Measurements from ENCODE around the gene STOM.

STOM gene

DNA sequence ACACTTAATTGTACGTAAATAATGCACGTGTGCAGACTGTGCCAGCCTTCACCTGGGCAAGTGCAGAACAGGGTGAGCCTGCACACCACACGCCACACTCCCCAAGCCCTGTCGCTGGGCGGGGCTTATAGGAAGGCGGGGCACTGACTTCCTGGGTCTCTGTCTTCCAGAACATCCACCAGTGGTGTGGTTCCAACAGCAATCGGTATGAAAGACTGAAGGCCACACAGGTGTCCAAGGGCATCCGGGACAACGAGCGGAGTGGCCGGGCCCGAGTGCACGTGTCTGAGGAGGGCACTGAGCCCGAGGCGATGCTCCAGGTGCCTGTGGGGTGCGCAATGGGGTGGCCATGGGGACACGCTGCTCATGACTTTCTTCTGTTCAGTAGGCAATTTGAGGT is 57.9 kb downstream of the STOM start:
- Histone ChIP-seq H3K27ac (ENCODE audit: low read depth, low read length) (no peak overlapping the region), H3K9ac (ENCODE audit: low read depth in 1 of 2, low read length in 2 of 2) (no peak overlapping the region), H3K9me3 (ENCODE audit: control insufficient read depth in 1 of 2, low read length in 2 of 2) (no peaks in the 10 kb centered on the region), H3K36me3 (ENCODE audit: control insufficient read depth in 1 of 2, insufficient read depth in 2 of 2, low read length in 2 of 2) (peaks cover 44 to 51% of the 10 kb centered on the region in 2 donors), H3K4me1 (ENCODE audit: control insufficient read depth in 1 of 2, insufficient read depth in 2 of 2, low read length in 2 of 2) (no peaks in the 10 kb centered on the region), H3K4me3 (ENCODE audit: low read depth in 1 of 2, low read length in 2 of 2) (no peak overlapping the region), H3K27me3 (ENCODE audit: control insufficient read depth in 1 of 2, insufficient read depth in 2 of 2, low read length in 2 of 2) (no peaks in the 10 kb centered on the region)

DNA sequence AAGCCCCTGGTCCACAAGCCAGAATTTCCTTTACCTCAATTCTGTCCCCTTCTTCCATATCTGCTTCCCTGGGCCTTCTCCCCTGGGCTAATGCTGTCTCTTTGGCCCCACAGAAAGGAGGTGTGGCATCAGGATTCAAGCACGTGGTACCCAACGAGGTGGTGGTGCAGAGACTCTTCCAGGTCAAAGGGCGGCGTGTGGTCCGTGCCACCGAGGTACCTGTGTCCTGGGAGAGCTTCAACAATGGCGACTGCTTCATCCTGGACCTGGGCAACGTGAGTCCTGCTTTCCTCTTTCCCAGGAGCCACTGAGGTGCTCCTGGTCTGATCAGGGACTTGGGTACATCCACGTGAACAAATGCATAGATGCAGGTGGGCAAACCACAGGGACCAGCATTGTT is 59.5 kb downstream of the STOM start:
- peaks cover 0 to under 1% of the 10 kb centered on the region in 2 donors for H3K4me1 ChIP-seq (ENCODE audit: control insufficient read depth in 1 of 2, insufficient read depth in 2 of 2, low read length in 2 of 2)

GRCh38 chr9:121309833-121310425 is 60.1 kb downstream of the STOM start:
- no peak overlapping the region for H3K9ac ChIP-seq (ENCODE audit: low read depth in 1 of 2, low read length in 2 of 2)
- H3K4me1 ChIP-seq (ENCODE audit: control insufficient read depth in 1 of 2, insufficient read depth in 2 of 2, low read length in 2 of 2): peaks cover 3% of the 10 kb centered on the region in 2 donors
- peaks cover 44 to 49% of the 10 kb centered on the region in 2 donors for H3K36me3 ChIP-seq (ENCODE audit: control insufficient read depth in 1 of 2, insufficient read depth in 2 of 2, low read length in 2 of 2)
- H3K9me3 ChIP-seq (ENCODE audit: control insufficient read depth in 1 of 2, low read length in 2 of 2): no peaks in the 10 kb centered on the region
- H3K27me3 ChIP-seq (ENCODE audit: control insufficient read depth in 1 of 2, insufficient read depth in 2 of 2, low read length in 2 of 2): no peaks in the 10 kb centered on the region
- no peak overlapping the region for H3K4me3 ChIP-seq (ENCODE audit: low read depth in 1 of 2, low read length in 2 of 2)
- no peak overlapping the region for H3K27ac ChIP-seq (ENCODE audit: low read depth, low read length)

More for the DNA sequence above, 59.5 kb downstream of the STOM start:
- no peaks in the 10 kb centered on the region for H3K27me3 ChIP-seq (ENCODE audit: control insufficient read depth in 1 of 2, insufficient read depth in 2 of 2, low read length in 2 of 2)
- no peak overlapping the region for H3K4me3 ChIP-seq (ENCODE audit: low read depth in 1 of 2, low read length in 2 of 2)
- peaks cover 44 to 45% of the 10 kb centered on the region in 2 donors for H3K36me3 ChIP-seq (ENCODE audit: control insufficient read depth in 1 of 2, insufficient read depth in 2 of 2, low read length in 2 of 2)
- no peaks in the 10 kb centered on the region for H3K9me3 ChIP-seq (ENCODE audit: control insufficient read depth in 1 of 2, low read length in 2 of 2)
- H3K9ac ChIP-seq (ENCODE audit: low read depth in 1 of 2, low read length in 2 of 2): no peak overlapping the region
- H3K27ac ChIP-seq (ENCODE audit: low read depth, low read length): no peak overlapping the region

GRCh38 chr9:121309171-121309570 is 60.9 kb downstream of the STOM start:
- H3K27ac ChIP-seq (ENCODE audit: low read depth, low read length): no peak overlapping the region
- peaks cover 48 to 54% of the 10 kb centered on the region in 2 donors for H3K36me3 ChIP-seq (ENCODE audit: control insufficient read depth in 1 of 2, insufficient read depth in 2 of 2, low read length in 2 of 2)
- H3K4me3 ChIP-seq (ENCODE audit: low read depth in 1 of 2, low read length in 2 of 2): no peak overlapping the region

DNA sequence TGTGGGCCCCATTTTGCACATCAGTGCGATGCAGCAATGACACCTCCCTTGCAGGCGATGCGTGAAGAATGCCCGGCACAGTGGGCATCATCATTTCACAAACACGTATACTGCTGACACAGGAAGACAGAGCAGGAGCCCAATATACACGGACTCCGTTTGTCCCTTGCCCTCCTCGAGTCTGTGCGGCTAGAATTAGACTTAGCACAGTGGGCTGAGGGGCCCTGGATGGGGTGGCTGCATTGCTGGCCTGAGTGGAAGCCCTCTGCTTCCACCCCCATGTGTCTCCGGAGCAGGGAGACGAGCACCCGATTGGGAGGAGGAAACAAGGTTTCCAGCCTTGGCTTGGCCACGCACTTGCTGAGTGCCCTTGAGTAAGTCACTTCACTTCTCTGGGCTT is 61.3 kb downstream of the STOM start:
- Histone ChIP-seq H3K27ac (ENCODE audit: low read depth, low read length) (no peak overlapping the region), H3K36me3 (ENCODE audit: control insufficient read depth in 1 of 2, insufficient read depth in 2 of 2, low read length in 2 of 2) (peaks cover 47 to 54% of the 10 kb centered on the region in 2 donors)

More at GRCh38 chr9:121309171-121309570, 60.9 kb downstream of the STOM start:
- Histone ChIP-seq H3K9ac (ENCODE audit: low read depth in 1 of 2, low read length in 2 of 2) (no peak overlapping the region), H3K27me3 (ENCODE audit: control insufficient read depth in 1 of 2, insufficient read depth in 2 of 2, low read length in 2 of 2) (no peaks in the 10 kb centered on the region), H3K4me1 (ENCODE audit: control insufficient read depth in 1 of 2, insufficient read depth in 2 of 2, low read length in 2 of 2) (peaks cover 9% of the 10 kb centered on the region in 2 donors), H3K9me3 (ENCODE audit: control insufficient read depth in 1 of 2, low read length in 2 of 2) (no peaks in the 10 kb centered on the region)

GRCh38 chr9:121307976-121308375 is 62.1 kb downstream of the STOM start:
- Histone ChIP-seq H3K36me3 (ENCODE audit: control insufficient read depth in 1 of 2, insufficient read depth in 2 of 2, low read length in 2 of 2) (peaks cover 40 to 54% of the 10 kb centered on the region in 2 donors), H3K27me3 (ENCODE audit: control insufficient read depth in 1 of 2, insufficient read depth in 2 of 2, low read length in 2 of 2) (no peaks in the 10 kb centered on the region), H3K9ac (ENCODE audit: low read depth in 1 of 2, low read length in 2 of 2) (no peak overlapping the region)

More for the DNA sequence above, 61.3 kb downstream of the STOM start:
- Histone ChIP-seq H3K9me3 (ENCODE audit: control insufficient read depth in 1 of 2, low read length in 2 of 2) (no peaks in the 10 kb centered on the region), H3K4me1 (ENCODE audit: control insufficient read depth in 1 of 2, insufficient read depth in 2 of 2, low read length in 2 of 2) (peaks cover 13% of the 10 kb centered on the region in 2 donors), H3K27me3 (ENCODE audit: control insufficient read depth in 1 of 2, insufficient read depth in 2 of 2, low read length in 2 of 2) (no peaks in the 10 kb centered on the region), H3K9ac (ENCODE audit: low read depth in 1 of 2, low read length in 2 of 2) (no peak overlapping the region), H3K4me3 (ENCODE audit: low read depth in 1 of 2, low read length in 2 of 2) (no peak overlapping the region)

DNA sequence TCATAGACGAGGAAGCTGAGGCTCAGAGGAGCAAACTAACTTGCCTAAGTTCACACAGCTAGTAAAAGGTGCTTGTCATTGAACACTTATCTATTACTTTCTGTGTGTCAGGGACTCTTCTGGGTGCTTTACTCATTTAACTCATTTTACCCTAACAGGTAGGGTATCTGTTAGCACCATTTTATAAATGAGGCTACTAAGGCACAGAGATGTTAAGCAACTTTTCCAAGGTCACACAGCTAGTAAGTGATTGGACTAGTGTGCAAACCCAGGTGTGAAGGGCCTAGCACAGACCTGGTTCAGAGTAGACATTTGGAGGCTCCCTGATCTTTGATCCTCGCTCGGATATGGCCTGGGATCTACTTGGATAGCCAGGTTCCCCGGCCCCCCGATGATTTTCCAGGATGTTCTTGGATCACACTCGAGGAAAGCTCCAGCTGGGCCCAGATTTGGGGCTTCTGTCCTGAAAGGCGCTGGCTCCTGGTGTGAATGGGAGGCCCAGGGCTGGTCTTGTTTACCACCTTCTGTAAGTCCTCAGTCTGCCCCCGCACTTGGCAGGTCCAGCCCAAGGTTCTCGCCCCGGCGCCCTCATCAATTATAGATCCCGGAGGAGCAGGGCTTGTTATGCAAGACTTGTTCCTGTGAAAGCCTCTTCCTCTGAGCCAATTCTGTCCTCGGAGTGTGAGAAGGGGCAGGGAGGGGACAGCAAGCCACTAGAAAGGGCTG is 64.6 kb downstream of the STOM start:
- Histone ChIP-seq H3K27ac (ENCODE audit: low read depth, low read length) (no peak overlapping the region), H3K9ac (ENCODE audit: low read depth in 1 of 2, low read length in 2 of 2) (no peak overlapping the region), H3K27me3 (ENCODE audit: control insufficient read depth in 1 of 2, insufficient read depth in 2 of 2, low read length in 2 of 2) (no peaks in the 10 kb centered on the region), H3K36me3 (ENCODE audit: control insufficient read depth in 1 of 2, insufficient read depth in 2 of 2, low read length in 2 of 2) (peaks cover 26 to 42% of the 10 kb centered on the region in 2 donors), H3K9me3 (ENCODE audit: control insufficient read depth in 1 of 2, low read length in 2 of 2) (no peaks in the 10 kb centered on the region), H3K4me1 (ENCODE audit: control insufficient read depth in 1 of 2, insufficient read depth in 2 of 2, low read length in 2 of 2) (peaks cover 23 to 25% of the 10 kb centered on the region in 2 donors), H3K4me3 (ENCODE audit: low read depth in 1 of 2, low read length in 2 of 2) (no peak overlapping the region)

More at GRCh38 chr9:121307976-121308375, 62.1 kb downstream of the STOM start:
- H3K4me3 ChIP-seq (ENCODE audit: low read depth in 1 of 2, low read length in 2 of 2): no peak overlapping the region
- no peak overlapping the region for H3K27ac ChIP-seq (ENCODE audit: low read depth, low read length)
- no peaks in the 10 kb centered on the region for H3K9me3 ChIP-seq (ENCODE audit: control insufficient read depth in 1 of 2, low read length in 2 of 2)
- H3K4me1 ChIP-seq (ENCODE audit: control insufficient read depth in 1 of 2, insufficient read depth in 2 of 2, low read length in 2 of 2): peaks cover 19 to 21% of the 10 kb centered on the region in 2 donors

DNA sequence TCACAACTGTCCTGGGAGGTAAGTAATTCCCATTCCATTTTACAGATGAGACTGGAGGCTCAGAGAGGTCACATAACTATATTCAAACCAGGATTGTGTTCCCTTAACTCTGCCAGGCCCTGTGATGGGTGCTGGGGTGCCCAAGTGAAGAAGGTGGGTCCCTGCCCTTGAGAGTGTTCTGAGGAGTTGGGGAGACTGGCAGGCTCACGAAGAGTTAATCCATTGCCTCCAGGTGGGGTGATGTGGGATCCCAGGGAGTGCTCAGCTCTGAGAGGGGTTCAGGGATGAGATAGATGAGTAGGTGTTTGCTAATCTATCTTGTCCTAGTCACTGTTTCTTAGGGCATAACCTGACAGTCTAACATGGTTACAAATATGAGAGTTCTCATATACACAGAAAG is 65.3 kb downstream of the STOM start:
- Histone ChIP-seq H3K27ac (ENCODE audit: low read depth, low read length) (no peak overlapping the region), H3K27me3 (ENCODE audit: control insufficient read depth in 1 of 2, insufficient read depth in 2 of 2, low read length in 2 of 2) (no peaks in the 10 kb centered on the region), H3K4me3 (ENCODE audit: low read depth in 1 of 2, low read length in 2 of 2) (no peak overlapping the region), H3K36me3 (ENCODE audit: control insufficient read depth in 1 of 2, insufficient read depth in 2 of 2, low read length in 2 of 2) (peaks cover 21 to 41% of the 10 kb centered on the region in 2 donors), H3K4me1 (ENCODE audit: control insufficient read depth in 1 of 2, insufficient read depth in 2 of 2, low read length in 2 of 2) (peaks cover 23 to 25% of the 10 kb centered on the region in 2 donors), H3K9ac (ENCODE audit: low read depth in 1 of 2, low read length in 2 of 2) (no peak overlapping the region), H3K9me3 (ENCODE audit: control insufficient read depth in 1 of 2, low read length in 2 of 2) (no peaks in the 10 kb centered on the region)

DNA sequence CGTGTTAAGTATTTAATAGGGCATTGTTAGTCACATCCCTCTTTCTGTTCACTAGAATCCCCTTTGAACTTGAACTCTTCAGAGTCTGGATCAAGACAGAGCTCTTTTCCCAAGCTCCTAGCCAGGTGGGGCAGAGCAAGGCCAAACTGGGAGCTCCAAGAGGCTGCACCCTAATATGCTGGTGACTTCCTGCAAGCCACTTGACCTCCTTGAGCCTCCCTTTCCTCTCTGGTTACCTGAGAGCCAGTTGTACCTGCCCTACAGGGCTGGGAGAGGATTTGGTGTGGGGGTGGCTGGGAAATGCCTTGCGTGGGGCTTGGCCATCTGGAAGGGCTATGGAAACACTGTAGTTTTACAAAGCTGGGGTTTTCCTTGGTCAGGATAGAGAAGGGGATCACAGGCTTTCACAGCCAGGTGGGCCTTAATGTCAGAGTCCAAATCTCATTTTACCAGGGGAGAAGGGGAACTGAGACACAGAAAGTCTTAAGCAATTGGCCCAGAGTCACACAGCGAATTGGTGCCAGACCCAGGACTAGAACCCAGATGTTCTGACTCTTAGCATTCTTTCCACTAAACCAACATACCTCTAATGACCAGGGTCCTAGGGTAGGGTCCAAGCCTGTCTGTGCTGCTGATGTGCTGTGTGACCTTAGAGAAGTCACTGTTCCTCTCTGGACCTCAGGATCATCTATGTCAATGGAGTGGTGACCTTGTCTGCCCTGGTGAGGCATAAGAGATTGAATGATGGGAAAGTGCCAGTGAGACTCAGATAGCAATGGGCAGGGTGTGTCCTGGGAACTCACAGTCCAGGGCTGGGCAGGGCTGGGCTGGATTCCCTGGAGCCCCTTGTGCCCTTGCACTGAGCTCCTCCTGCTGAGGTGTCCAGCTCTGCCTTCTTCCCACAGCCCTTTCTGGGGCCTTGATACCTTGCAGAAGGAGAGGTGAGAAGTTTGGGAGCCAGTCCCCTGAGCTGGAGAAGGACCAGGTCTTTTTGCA is 66.3 kb downstream of the STOM start:
- H3K9ac ChIP-seq (ENCODE audit: low read depth in 1 of 2, low read length in 2 of 2): no peak overlapping the region

More for the DNA sequence above, 66.3 kb downstream of the STOM start:
- Histone ChIP-seq H3K27me3 (ENCODE audit: control insufficient read depth in 1 of 2, insufficient read depth in 2 of 2, low read length in 2 of 2) (no peaks in the 10 kb centered on the region), H3K4me1 (ENCODE audit: control insufficient read depth in 1 of 2, insufficient read depth in 2 of 2, low read length in 2 of 2) (peaks cover 27 to 31% of the 10 kb centered on the region in 2 donors), H3K9me3 (ENCODE audit: control insufficient read depth in 1 of 2, low read length in 2 of 2) (no peaks in the 10 kb centered on the region), H3K27ac (ENCODE audit: low read depth, low read length) (no peak overlapping the region), H3K36me3 (ENCODE audit: control insufficient read depth in 1 of 2, insufficient read depth in 2 of 2, low read length in 2 of 2) (peaks cover 17 to 41% of the 10 kb centered on the region in 2 donors), H3K4me3 (ENCODE audit: low read depth in 1 of 2, low read length in 2 of 2) (peak overlapping the region in 1 of 2 donors; percentile 32)
